Dedifferentiated amniotic fluid mesenchymal stem cell (primary cell): ENCODE data around the gene FAM170B.
A peak's percentile ranks its signal among the peaks of the same experiment; 100 is the strongest.

Experiments used
- DNase-seq: peaks from one replicate; pipeline ENCODE4 v3.0.0-alpha.2; 2016; ENCODE audit errors: extremely low spot score

The FAM170B gene

GRCh38 chr10:49152037-49152436 is 18.2 kb upstream of the FAM170B start:
- no peak for DNase-seq

GRCh38 chr10:49151481-49151880 is 17.7 kb upstream of the FAM170B start:
- no peak for DNase-seq

- no peak for DNase-seq
Measured at GRCh38 chr10:49151025-49151445, 17.2 kb upstream of the FAM170B start.

- DNase-seq, result no peak
Measured at GRCh38 chr10:49150426-49150825, 16.6 kb upstream of the FAM170B start.

GRCh38 chr10:49149881-49150280 is 16.1 kb upstream of the FAM170B start:
- DNase-seq, result no peak

- DNase-seq, result no peak
Measured at GRCh38 chr10:49144058-49144720, 10.4 kb upstream of the FAM170B start.

GRCh38 chr10:49143249-49143648 is 9.4 kb upstream of the FAM170B start:
- DNase-seq, result no peak

- no peak for DNase-seq
Measured at GRCh38 chr10:49141541-49142332, 7.9 kb upstream of the FAM170B start.

GRCh38 chr10:49140304-49141177 is 6.7 kb upstream of the FAM170B start:
- no peak for DNase-seq

- peak; percentile 42 for DNase-seq
Measured at GRCh38 chr10:49139846-49140195, 6.0 kb upstream of the FAM170B start.

GRCh38 chr10:49139028-49139845 is 5.4 kb upstream of the FAM170B start:
- DNase-seq, result peak; percentile 26

- no peak for DNase-seq
Measured at GRCh38 chr10:49138361-49138891, 4.6 kb upstream of the FAM170B start.

GRCh38 chr10:49136525-49136924 is 2.7 kb upstream of the FAM170B start:
- DNase-seq, result no peak

GRCh38 chr10:49135575-49136313 is 1.9 kb upstream of the FAM170B start:
- no peak for DNase-seq

- DNase-seq, result no peak
Measured at GRCh38 chr10:49134327-49134726, 506 bp upstream of the FAM170B start.

- no peak for DNase-seq
Measured at GRCh38 chr10:49132362-49132737, 1.5 kb downstream of the FAM170B start.

GRCh38 chr10:49131507-49132361 is 2.1 kb downstream of the FAM170B start:
- DNase-seq, result no peak

- no peak for DNase-seq
Measured at GRCh38 chr10:49129376-49129775, 4.4 kb downstream of the FAM170B start.

GRCh38 chr10:49128854-49129253 is 5.0 kb downstream of the FAM170B start:
- no peak for DNase-seq
